ENCODE results near the gene ADAMTS8.
"Not testable (repeated sequence)": the region's sequence is repeated elsewhere in the genome, so short reads cannot be mapped to it uniquely, and the experiment has no call there.

Gene ADAMTS8

DNA sequence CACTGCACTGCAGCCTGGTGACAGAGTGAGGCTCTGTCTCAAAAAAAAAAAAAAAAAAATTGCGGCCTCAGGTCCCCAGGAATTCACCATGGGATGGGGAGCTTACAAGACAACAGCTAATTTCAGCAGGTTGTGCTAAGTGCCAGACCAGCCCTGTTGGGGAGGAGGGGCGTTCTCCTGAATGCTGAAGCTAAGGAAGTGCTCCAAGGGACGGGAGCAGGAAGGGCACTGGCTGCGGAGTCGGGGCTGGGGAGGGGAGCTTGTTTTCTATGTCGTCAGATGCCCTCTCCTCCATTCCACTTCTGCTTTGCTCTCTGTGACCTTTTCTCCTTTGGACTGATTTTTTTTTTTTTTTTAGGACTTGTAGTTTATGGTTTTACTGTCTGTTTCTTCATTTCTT lies 24.5 kb upstream of the ADAMTS8 start:
- Mint-ChIP-seq H3K27ac (no peak overlapping the region), H3K4me1 (ENCODE audit: low read depth) (peaks cover 4% of the 10 kb centered on the region), H3K36me3 (ENCODE audit: low read depth) (no peaks in the 10 kb centered on the region), H3K9me3 (no peaks in the 10 kb centered on the region), H3K27me3 (ENCODE audit: low read depth) (peaks cover 42% of the 10 kb centered on the region), H3K4me3 (no peak overlapping the region)

DNA sequence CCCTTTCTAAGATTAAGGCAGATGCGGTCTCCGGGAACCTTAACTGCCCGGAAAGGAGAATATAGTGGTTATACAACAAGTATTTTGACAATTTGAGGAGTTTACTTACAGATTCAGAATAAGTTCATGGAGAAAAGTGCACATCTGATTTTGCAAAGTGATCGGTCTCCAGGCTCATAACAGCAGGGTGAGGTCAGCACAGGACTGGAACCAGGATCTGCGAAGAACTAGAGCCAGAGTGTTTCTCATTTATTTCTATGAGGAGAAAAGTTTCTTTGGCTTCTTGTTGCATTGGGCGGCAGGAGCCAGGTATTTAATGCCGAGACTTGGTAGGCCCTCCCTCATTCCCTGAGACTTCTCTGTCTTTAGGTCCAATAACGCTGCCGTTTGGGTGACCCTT lies 23.8 kb upstream of the ADAMTS8 start:
- Mint-ChIP-seq H3K9me3 (no peaks in the 10 kb centered on the region), H3K27me3 (ENCODE audit: low read depth) (peaks cover 50% of the 10 kb centered on the region), H3K36me3 (ENCODE audit: low read depth) (no peaks in the 10 kb centered on the region), H3K27ac (no peak overlapping the region), H3K4me3 (no peak overlapping the region), H3K4me1 (ENCODE audit: low read depth) (peaks cover 4% of the 10 kb centered on the region)

GRCh38 chr11:130451231-130452019 lies 23.0 kb upstream of the ADAMTS8 start:
- H3K27me3 Mint-ChIP-seq (ENCODE audit: low read depth), result peaks cover 58% of the 10 kb centered on the region
- H3K36me3 Mint-ChIP-seq (ENCODE audit: low read depth), result no peaks in the 10 kb centered on the region
- peaks cover 4% of the 10 kb centered on the region for H3K4me1 Mint-ChIP-seq (ENCODE audit: low read depth)
- no peak overlapping the region for H3K27ac Mint-ChIP-seq
- no peaks in the 10 kb centered on the region for H3K9me3 Mint-ChIP-seq
- no peak overlapping the region for H3K4me3 Mint-ChIP-seq

DNA sequence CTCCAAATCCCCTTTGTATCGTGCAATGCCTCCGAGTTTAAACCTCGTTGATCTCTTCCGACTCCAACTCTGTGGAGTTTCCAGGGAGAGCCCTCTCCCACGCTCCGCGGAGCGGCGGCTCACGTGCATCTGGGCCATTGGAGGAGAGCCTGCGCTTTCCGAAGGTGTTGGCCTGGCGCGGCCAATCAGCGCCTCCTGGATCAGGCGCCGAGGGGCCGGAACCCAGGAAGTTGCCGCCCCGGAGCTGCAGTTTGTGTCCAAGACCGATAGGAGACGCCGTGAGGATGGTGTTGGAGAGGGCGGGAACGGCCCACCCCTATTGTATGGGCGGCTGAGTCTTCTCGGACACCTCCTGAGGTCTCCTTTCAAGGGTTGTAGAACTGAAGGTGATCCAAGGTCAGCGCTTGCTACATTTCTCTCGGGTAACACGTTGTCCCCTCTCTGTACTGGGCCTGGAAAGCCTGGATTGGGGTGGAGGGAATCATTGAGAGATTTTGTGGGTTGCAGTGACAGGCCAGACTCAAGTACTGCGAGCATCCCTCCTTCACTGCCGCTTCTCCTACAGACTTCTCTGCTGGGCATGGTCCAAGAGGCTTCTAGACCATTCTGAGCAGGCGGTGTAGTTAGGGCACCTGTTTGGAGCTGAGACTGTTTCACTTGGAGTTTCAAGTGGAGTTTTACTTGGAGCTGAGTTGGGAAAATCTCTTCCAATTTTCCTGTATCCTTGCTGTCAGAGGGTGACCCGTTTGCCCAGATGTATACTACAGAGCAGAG lies 21.8 kb upstream of the ADAMTS8 start:
- H3K4me1 Mint-ChIP-seq (ENCODE audit: low read depth), result peaks cover 4% of the 10 kb centered on the region
- H3K27me3 Mint-ChIP-seq (ENCODE audit: low read depth), result peaks cover 67% of the 10 kb centered on the region
- H3K36me3 Mint-ChIP-seq (ENCODE audit: low read depth), result no peaks in the 10 kb centered on the region
- H3K9me3 Mint-ChIP-seq, result no peaks in the 10 kb centered on the region
- no peak overlapping the region for H3K4me3 Mint-ChIP-seq
- no peak overlapping the region for H3K27ac Mint-ChIP-seq

- peaks cover 4% of the 10 kb centered on the region for H3K4me1 Mint-ChIP-seq (ENCODE audit: low read depth)
- no peaks in the 10 kb centered on the region for H3K36me3 Mint-ChIP-seq (ENCODE audit: low read depth)
- no peaks in the 10 kb centered on the region for H3K9me3 Mint-ChIP-seq
- H3K4me3 Mint-ChIP-seq, result peak overlapping the region; percentile 42
- H3K27me3 Mint-ChIP-seq (ENCODE audit: low read depth), result peaks cover 72% of the 10 kb centered on the region
- H3K27ac Mint-ChIP-seq, result no peak overlapping the region
These were observed 21.0 kb upstream of the ADAMTS8 start for GRCh38 chr11:130449310-130449990.

GRCh38 chr11:130448416-130449309 lies 20.3 kb upstream of the ADAMTS8 start, which contains the start of gene ADAMTS15:
ADAMTS15 (plus strand) TSS chr11:130448645; CDS start chr11:130448974, 329 bp downstream.
- Mint-ChIP-seq H3K27ac (no peak within 1 kb of the TSS), H3K4me1 (ENCODE audit: low read depth) (peaks cover 4% of the 10 kb centered on the region), H3K4me3 (peak within 1 kb of the TSS; percentile 59), H3K9me3 (no peaks in the 10 kb centered on the region), H3K36me3 (ENCODE audit: low read depth) (no peaks in the 10 kb centered on the region), H3K27me3 (ENCODE audit: low read depth) (peaks cover 74% of the 10 kb centered on the region)

DNA sequence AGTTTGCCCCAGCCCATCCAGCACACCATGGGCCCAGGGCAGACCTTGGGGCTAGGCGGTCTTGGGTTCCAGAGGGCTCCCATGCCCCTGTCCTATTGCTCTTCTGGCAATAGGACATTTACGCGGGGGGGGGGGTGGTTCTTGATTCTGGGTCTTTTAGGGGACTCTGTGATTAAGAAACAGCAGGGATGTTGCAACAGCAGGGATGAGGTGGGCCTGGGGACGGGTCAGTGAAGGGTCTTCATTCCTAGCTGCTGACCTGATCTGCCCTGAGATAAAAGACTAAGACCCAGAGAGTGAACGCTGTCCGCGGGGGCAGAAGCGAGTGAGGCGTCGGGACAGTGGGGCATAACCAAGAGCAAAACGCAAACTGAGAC lies 19.6 kb upstream of the ADAMTS8 start:
- H3K4me3 Mint-ChIP-seq, result peak overlapping the region; percentile 59
- H3K4me1 Mint-ChIP-seq (ENCODE audit: low read depth), result peaks cover 4% of the 10 kb centered on the region
- no peaks in the 10 kb centered on the region for H3K9me3 Mint-ChIP-seq
- H3K36me3 Mint-ChIP-seq (ENCODE audit: low read depth), result no peaks in the 10 kb centered on the region
- H3K27me3 Mint-ChIP-seq (ENCODE audit: low read depth), result peaks cover 74% of the 10 kb centered on the region
- H3K27ac Mint-ChIP-seq, result no peak overlapping the region

DNA sequence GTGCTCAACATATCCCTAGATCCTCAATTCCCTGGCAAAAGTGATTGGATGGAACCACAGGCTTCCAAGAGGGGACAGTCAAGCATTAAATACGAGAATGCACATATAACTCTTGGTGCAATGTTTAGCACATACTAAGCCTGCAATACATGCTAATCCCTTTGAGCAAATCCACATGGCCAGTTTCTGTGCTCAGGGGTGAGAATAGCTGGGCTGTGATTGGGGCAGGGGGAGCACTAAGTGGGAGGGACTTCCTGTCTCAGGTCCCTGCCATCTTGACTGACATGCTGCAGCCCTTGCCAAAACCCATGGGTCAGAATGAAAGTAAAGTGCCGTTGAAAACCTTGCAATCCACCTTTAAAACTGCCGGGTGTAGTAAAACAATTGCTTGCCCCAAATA lies 17.4 kb upstream of the ADAMTS8 start:
- peaks cover 64% of the 10 kb centered on the region for H3K27me3 Mint-ChIP-seq (ENCODE audit: low read depth)
- H3K4me1 Mint-ChIP-seq (ENCODE audit: low read depth), result peaks cover 4% of the 10 kb centered on the region
- H3K36me3 Mint-ChIP-seq (ENCODE audit: low read depth), result no peaks in the 10 kb centered on the region
- no peaks in the 10 kb centered on the region for H3K9me3 Mint-ChIP-seq
- no peak overlapping the region for H3K27ac Mint-ChIP-seq
- no peak overlapping the region for H3K4me3 Mint-ChIP-seq

DNA sequence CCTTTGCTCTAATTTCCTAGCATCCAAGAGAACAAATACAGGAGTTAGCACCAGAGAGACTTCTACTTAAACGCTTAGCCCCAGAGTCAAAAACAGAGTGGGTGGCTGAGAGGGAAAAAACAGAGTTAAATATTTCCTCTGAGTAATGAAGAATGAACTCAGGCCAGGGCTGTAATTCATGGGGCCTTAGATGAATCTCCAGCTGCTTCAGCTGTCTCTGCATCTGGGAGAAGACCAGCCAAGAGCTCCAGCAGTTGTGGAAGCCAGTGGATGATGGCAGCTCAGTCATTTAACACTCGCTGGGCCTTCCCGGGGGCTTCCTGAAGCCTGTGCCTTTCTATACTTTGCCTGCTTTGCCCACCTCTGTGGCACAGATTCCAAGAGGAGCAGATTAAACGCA lies 14.3 kb upstream of the ADAMTS8 start:
- Mint-ChIP-seq H3K4me1 (ENCODE audit: low read depth) (peaks cover 16% of the 10 kb centered on the region), H3K27me3 (ENCODE audit: low read depth) (peaks cover 44% of the 10 kb centered on the region), H3K9me3 (no peaks in the 10 kb centered on the region), H3K36me3 (ENCODE audit: low read depth) (no peaks in the 10 kb centered on the region), H3K27ac (no peak overlapping the region), H3K4me3 (no peak overlapping the region)

DNA sequence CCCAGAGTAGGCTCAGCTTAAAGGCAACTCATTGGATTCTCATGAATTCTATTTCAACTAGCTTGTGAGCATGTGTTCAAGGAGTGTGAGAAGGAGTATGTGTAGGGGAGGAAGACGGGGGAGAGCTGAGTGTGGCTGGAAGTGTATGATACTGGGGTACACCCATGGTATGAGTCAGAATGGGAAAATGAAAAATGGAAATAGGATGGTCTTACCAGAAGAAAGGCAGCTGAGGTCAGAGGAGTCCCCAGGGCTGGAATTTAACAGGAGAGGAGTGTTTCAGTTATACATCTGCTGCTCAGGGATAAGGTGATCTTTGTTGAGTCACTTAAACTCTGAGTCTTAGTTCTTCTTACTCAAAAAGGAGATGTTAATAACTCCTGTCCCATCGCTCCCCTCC lies 13.3 kb upstream of the ADAMTS8 start:
- peaks cover 16% of the 10 kb centered on the region for H3K4me1 Mint-ChIP-seq (ENCODE audit: low read depth)
- H3K27ac Mint-ChIP-seq, result no peak overlapping the region
- H3K27me3 Mint-ChIP-seq (ENCODE audit: low read depth), result peaks cover 35% of the 10 kb centered on the region
- no peak overlapping the region for H3K4me3 Mint-ChIP-seq
- no peaks in the 10 kb centered on the region for H3K36me3 Mint-ChIP-seq (ENCODE audit: low read depth)
- no peaks in the 10 kb centered on the region for H3K9me3 Mint-ChIP-seq

DNA sequence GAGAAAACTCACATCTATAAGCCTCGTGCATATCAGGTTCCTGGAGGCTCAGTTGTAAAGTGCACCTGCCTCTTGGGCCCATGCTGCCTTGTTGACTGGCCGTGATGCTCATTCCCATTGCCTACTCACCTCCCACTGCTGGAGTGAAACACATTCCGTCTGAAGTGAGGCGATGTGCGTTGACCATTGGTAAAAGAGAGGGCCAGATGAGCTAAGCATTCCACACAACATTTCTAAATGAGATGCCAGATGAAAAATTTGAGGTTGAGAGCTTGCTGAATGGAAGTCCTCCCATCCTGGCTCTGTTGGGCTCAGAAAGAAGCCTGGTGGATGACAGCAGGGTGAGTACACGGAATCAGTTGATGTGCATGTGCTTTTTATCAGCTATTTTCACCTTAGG lies 11.5 kb upstream of the ADAMTS8 start:
- Mint-ChIP-seq H3K36me3 (ENCODE audit: low read depth) (no peaks in the 10 kb centered on the region), H3K27me3 (ENCODE audit: low read depth) (peaks cover 24% of the 10 kb centered on the region), H3K4me1 (ENCODE audit: low read depth) (peaks cover 16% of the 10 kb centered on the region), H3K4me3 (no peak overlapping the region), H3K27ac (no peak overlapping the region), H3K9me3 (no peaks in the 10 kb centered on the region)

DNA sequence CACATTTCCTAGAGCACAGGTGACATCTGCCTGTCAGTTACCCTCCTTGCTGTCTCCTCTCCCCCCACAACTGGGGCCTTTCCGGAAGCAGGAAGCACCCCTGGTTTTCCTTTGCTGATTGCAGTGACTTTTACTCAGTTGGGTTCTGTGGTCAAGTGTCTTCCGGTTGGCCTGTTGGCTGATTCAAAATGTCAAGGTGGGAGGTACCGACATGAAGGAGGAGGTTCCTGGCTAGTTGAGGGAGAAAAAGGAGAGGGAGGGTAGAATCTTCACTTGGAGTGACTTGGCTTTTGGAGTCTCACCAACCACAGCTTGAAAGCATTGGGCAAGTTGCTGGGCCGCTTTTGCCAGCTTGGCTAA lies 10.7 kb upstream of the ADAMTS8 start:
- no peaks in the 10 kb centered on the region for H3K36me3 Mint-ChIP-seq (ENCODE audit: low read depth)
- no peaks in the 10 kb centered on the region for H3K9me3 Mint-ChIP-seq
- H3K4me3 Mint-ChIP-seq, result peak overlapping the region; percentile 26
- H3K27ac Mint-ChIP-seq, result peak overlapping the region; percentile 53
- H3K27me3 Mint-ChIP-seq (ENCODE audit: low read depth), result peaks cover 17% of the 10 kb centered on the region
- H3K4me1 Mint-ChIP-seq (ENCODE audit: low read depth), result peaks cover 16% of the 10 kb centered on the region

- peak overlapping the region; percentile 26 for H3K4me3 Mint-ChIP-seq
These were observed 10.2 kb upstream of the ADAMTS8 start for GRCh38 chr11:130438401-130439159.

More at GRCh38 chr11:130438401-130439159, 10.2 kb upstream of the ADAMTS8 start:
- Mint-ChIP-seq H3K27me3 (ENCODE audit: low read depth) (peaks cover 12% of the 10 kb centered on the region), H3K27ac (peak overlapping the region; percentile 53), H3K4me1 (ENCODE audit: low read depth) (peaks cover 16% of the 10 kb centered on the region)
- not testable (repeated sequence) for H3K36me3 Mint-ChIP-seq (ENCODE audit: low read depth); H3K9me3 Mint-ChIP-seq
